Measurements from ENCODE around the gene PGAP1. TPM values are rescaled to one million over a fixed set of nuclear protein-coding genes. Genes with fewer than 3 reads are reported as not detected.

The PGAP1 gene
- total RNA-seq, 1 donor from 2014 or later = 22.8 TPM

GRCh38 chr2:196887431-196887830 is 39.1 kb downstream of the PGAP1 start:
- Histone ChIP-seq H4K20me1 (ENCODE audit: insufficient read depth, low read length) (no peaks in the 10 kb centered on the region), H3K4me1 (ENCODE audit: insufficient read depth, low read length) (no peaks in the 10 kb centered on the region), H3K79me2 (ENCODE audit: insufficient read depth, low read length) (no peaks in the 10 kb centered on the region), H3K27me3 (ENCODE audit: insufficient read depth, low read length) (no peaks in the 10 kb centered on the region), H3K4me2 (ENCODE audit: low read length) (no peak overlapping the region), H3K4me3 (ENCODE audit: insufficient read depth, low read depth, low read length) (no peak overlapping the region), H3K9me3 (ENCODE audit: insufficient read depth, low read depth, low read length) (no peaks in the 10 kb centered on the region), H2AFZ (ENCODE audit: low read depth, low read length) (no peak overlapping the region), H3K36me3 (ENCODE audit: insufficient read depth, low read length) (no peaks in the 10 kb centered on the region), H3K27ac (ENCODE audit: low read depth, low read length) (no peak overlapping the region), H3K9ac (ENCODE audit: low read length) (no peak overlapping the region)
- FAIRE-seq (no peak), DNase-seq (ENCODE audit: low read depth) (no peak)
- H3K4me3 Mint-ChIP-seq (ENCODE audit: unreplicated experiment) = no peak overlapping the region
- no peaks in the 10 kb centered on the region for H3K9me3 Mint-ChIP-seq (ENCODE audit: unreplicated experiment)
- peaks cover 2% of the 10 kb centered on the region for H3K36me3 Mint-ChIP-seq (ENCODE audit: low read depth, unreplicated experiment)
- no peak for TF ChIP-seq CTCF (IDR thresholded peaks at IDR 0.05; ENCODE audit: insufficient read depth, low read depth, low read length)
- no peak for TF ChIP-seq EZH2 (IDR thresholded peaks at IDR 0.05; ENCODE audit: insufficient read depth, low read length)
- H3K27me3 Mint-ChIP-seq (ENCODE audit: low read depth, unreplicated experiment) = no peaks in the 10 kb centered on the region
- H3K4me1 Mint-ChIP-seq (ENCODE audit: low read depth, unreplicated experiment) = no peaks in the 10 kb centered on the region
- no peak overlapping the region for H3K27ac Mint-ChIP-seq (ENCODE audit: unreplicated experiment)

- no peak overlapping the region for H3K4me3 Mint-ChIP-seq (ENCODE audit: unreplicated experiment)
- H3K4me1 Mint-ChIP-seq (ENCODE audit: low read depth, unreplicated experiment) = no peaks in the 10 kb centered on the region
- H3K79me2 ChIP-seq (ENCODE audit: insufficient read depth, low read length) = no peaks in the 10 kb centered on the region
- DNase-seq (ENCODE audit: low read depth) = no peak
- no peaks in the 10 kb centered on the region for H3K9me3 ChIP-seq (ENCODE audit: insufficient read depth, low read depth, low read length)
- H3K4me2 ChIP-seq (ENCODE audit: low read length) = no peak overlapping the region
- H3K36me3 Mint-ChIP-seq (ENCODE audit: low read depth, unreplicated experiment) = peaks cover 13% of the 10 kb centered on the region
- no peak for FAIRE-seq
- H4K20me1 ChIP-seq (ENCODE audit: insufficient read depth, low read length) = no peaks in the 10 kb centered on the region
- TF ChIP-seq CTCF (IDR thresholded peaks at IDR 0.05; ENCODE audit: insufficient read depth, low read depth, low read length) (no peak), EZH2 (IDR thresholded peaks at IDR 0.05; ENCODE audit: insufficient read depth, low read length) (no peak)
- H3K9ac ChIP-seq (ENCODE audit: low read length) = no peak overlapping the region
- H3K27me3 ChIP-seq (ENCODE audit: insufficient read depth, low read length) = no peaks in the 10 kb centered on the region
- no peak overlapping the region for H3K4me3 ChIP-seq (ENCODE audit: insufficient read depth, low read depth, low read length)
- no peak overlapping the region for H3K27ac Mint-ChIP-seq (ENCODE audit: unreplicated experiment)
- H3K4me1 ChIP-seq (ENCODE audit: insufficient read depth, low read length) = no peaks in the 10 kb centered on the region
- no peak overlapping the region for H3K27ac ChIP-seq (ENCODE audit: low read depth, low read length)
- H3K9me3 Mint-ChIP-seq (ENCODE audit: unreplicated experiment) = no peaks in the 10 kb centered on the region
- peaks cover 5% of the 10 kb centered on the region for H3K36me3 ChIP-seq (ENCODE audit: insufficient read depth, low read length)
- no peak overlapping the region for H2AFZ ChIP-seq (ENCODE audit: low read depth, low read length)
- H3K27me3 Mint-ChIP-seq (ENCODE audit: low read depth, unreplicated experiment) = no peaks in the 10 kb centered on the region
Observed at GRCh38 chr2:196884368-196884767, 42.1 kb downstream of the PGAP1 start.

GRCh38 chr2:196876364-196876763 is 50.1 kb downstream of the PGAP1 start:
- no peak overlapping the region for H3K9ac ChIP-seq (ENCODE audit: low read length)
- no peak for DNase-seq (ENCODE audit: low read depth)
- no peaks in the 10 kb centered on the region for H4K20me1 ChIP-seq (ENCODE audit: insufficient read depth, low read length)
- no peaks in the 10 kb centered on the region for H3K4me1 ChIP-seq (ENCODE audit: insufficient read depth, low read length)
- no peak overlapping the region for H3K4me2 ChIP-seq (ENCODE audit: low read length)
- no peak for FAIRE-seq
- Mint-ChIP-seq H3K36me3 (ENCODE audit: low read depth, unreplicated experiment) (peaks cover 10% of the 10 kb centered on the region), H3K4me1 (ENCODE audit: low read depth, unreplicated experiment) (no peaks in the 10 kb centered on the region), H3K9me3 (ENCODE audit: unreplicated experiment) (no peaks in the 10 kb centered on the region), H3K4me3 (ENCODE audit: unreplicated experiment) (no peak overlapping the region), H3K27me3 (ENCODE audit: low read depth, unreplicated experiment) (no peaks in the 10 kb centered on the region), H3K27ac (ENCODE audit: unreplicated experiment) (no peak overlapping the region)
- no peak overlapping the region for H3K4me3 ChIP-seq (ENCODE audit: insufficient read depth, low read depth, low read length)
- TF ChIP-seq CTCF (IDR thresholded peaks at IDR 0.05; ENCODE audit: insufficient read depth, low read depth, low read length) (no peak), EZH2 (IDR thresholded peaks at IDR 0.05; ENCODE audit: insufficient read depth, low read length) (no peak)
- H3K27ac ChIP-seq (ENCODE audit: low read depth, low read length) = no peak overlapping the region
- no peak overlapping the region for H2AFZ ChIP-seq (ENCODE audit: low read depth, low read length)
- H3K27me3 ChIP-seq (ENCODE audit: insufficient read depth, low read length) = no peaks in the 10 kb centered on the region
- H3K79me2 ChIP-seq (ENCODE audit: insufficient read depth, low read length) = no peaks in the 10 kb centered on the region
- H3K9me3 ChIP-seq (ENCODE audit: insufficient read depth, low read depth, low read length) = no peaks in the 10 kb centered on the region
- H3K36me3 ChIP-seq (ENCODE audit: insufficient read depth, low read length) = peaks cover 10% of the 10 kb centered on the region
